SKM-1 treated with dmso at 0.1 percent for 144 hours (cell line): ENCODE measurements around the gene DOK3.

Experiments used
- DNase-seq: peaks from one replicate; lab custom pipeline; 2025; ENCODE audit not compliant: unreplicated experiment; lab: John Stamatoyannopoulos, UW

DOK3 gene

GRCh38 chr5:177484902-177485549 lies 24.6 kb downstream of the DOK3 start:
- DNase-seq: no peak

GRCh38 chr5:177483994-177484901 lies 25.4 kb downstream of the DOK3 start:
- no peak for DNase-seq

GRCh38 chr5:177483042-177483441 lies 26.6 kb downstream of the DOK3 start:
- no peak for DNase-seq

- no peak for DNase-seq
These were observed 27.2 kb downstream of the DOK3 start for GRCh38 chr5:177482359-177482795.

GRCh38 chr5:177479774-177480173 lies 29.9 kb downstream of the DOK3 start:
- peak; percentile 54 for DNase-seq

GRCh38 chr5:177478711-177479646 lies 30.6 kb downstream of the DOK3 start:
- peak; percentile 92 for DNase-seq

- DNase-seq: no peak
These were observed 31.7 kb downstream of the DOK3 start for GRCh38 chr5:177477701-177478477.

GRCh38 chr5:177476531-177477233 lies 32.9 kb downstream of the DOK3 start:
- no peak for DNase-seq

- no peak for DNase-seq
These were observed 33.8 kb downstream of the DOK3 start for GRCh38 chr5:177475563-177476427.

GRCh38 chr5:177474846-177475562 lies 34.6 kb downstream of the DOK3 start:
- DNase-seq: peak; percentile 11

GRCh38 chr5:177474002-177474476 lies 35.6 kb downstream of the DOK3 start:
- DNase-seq: no peak

GRCh38 chr5:177473443-177474001 lies 36.1 kb downstream of the DOK3 start, which contains the start of gene DBN1:
Gene DBN1 (minus strand): TSS chr5:177473634. CDS start chr5:177473521, 113 bp downstream.
- DNase-seq: peak; percentile 9

- DNase-seq: no peak
These were observed 36.9 kb downstream of the DOK3 start for GRCh38 chr5:177472460-177473442.

GRCh38 chr5:177471610-177472356 lies 37.8 kb downstream of the DOK3 start:
- no peak for DNase-seq

- no peak for DNase-seq
These were observed 38.7 kb downstream of the DOK3 start for GRCh38 chr5:177470759-177471536.
